Activated gamma-delta T cell treated with anti-CD3 and anti-CD28 coated beads, Interleukin-2, amount 50 U/mL, for 16 hours (primary cell): ENCODE measurements around the gene SH3BP2.
A peak's percentile ranks its signal among the peaks of the same experiment; 100 is the strongest.
"Not testable (repeated sequence)": the region's sequence is repeated elsewhere in the genome, so short reads cannot be mapped to it uniquely, and the experiment has no call there.

Source experiments
- DNase-seq: peaks from one replicate; pipeline ENCODE4 v3.0.0-alpha.2; 2020; ENCODE audit warnings: low read depth

SH3BP2 gene

DNA sequence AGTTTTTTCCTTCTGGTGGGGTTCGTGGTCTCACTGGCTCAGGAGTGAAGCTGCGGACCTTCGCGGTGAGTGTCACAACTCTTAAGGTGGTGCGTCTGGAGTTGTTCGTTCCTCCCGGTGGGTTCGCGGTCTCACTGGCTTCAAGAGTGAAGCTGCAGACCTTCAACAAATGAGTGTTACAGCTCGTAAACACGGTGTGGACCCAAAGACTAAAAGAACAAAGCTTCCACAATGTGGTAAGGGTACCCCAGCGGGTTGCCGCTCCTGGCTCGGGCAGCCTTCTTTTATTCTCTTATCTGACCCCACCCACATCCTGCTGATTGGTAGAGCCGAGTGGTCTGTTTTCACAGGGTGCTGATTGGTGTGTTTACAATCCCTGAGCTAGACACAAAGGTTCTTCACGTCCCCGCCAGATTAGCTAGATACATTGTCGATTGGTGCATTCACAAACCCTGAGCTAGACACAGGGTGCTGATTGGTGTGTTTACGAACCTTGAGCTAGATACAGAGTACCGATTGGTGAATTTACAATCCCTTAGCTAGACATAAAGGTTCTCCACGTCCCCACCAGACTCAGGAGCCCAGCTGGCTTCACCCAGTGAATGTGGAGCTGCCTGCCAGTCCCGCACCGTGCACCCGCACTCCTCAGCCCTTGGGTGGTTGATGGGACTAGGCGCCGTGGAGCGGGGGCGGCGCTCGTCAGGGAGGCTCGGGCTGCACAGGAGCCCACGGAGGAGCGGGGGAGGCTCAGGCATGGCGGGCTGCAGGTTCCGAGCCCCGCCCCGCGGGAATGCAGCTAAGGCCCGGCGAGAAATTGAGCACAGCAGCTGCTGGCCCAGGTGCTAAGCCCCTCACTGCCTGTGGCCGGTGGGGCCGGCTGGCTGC, 30.2 kb upstream of the SH3BP2 start:
- DNase-seq: not testable (repeated sequence)

DNA sequence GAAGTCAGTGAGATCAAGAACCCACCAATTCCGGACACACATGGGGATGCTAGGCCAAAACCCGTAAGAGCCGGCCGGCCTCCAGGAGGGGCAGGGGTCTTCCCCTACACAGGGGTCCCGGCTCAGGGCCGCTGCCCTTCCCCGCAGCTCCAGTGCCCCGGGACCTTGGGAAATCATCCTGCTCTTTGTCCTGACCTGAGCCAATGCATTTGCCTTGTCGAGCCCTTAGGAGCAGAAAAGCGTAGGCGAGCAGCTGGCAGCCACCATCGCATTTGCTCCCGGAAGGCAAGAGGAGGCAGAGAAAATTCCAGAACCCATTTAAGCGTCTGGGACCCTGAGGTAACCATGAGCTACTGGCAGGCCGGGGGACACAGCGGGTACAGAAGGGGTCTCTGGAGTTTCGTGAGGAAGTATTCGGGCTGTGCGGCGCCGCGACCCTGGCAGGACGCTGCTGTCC, 29.3 kb upstream of the SH3BP2 start:
- DNase-seq: no peak

DNA sequence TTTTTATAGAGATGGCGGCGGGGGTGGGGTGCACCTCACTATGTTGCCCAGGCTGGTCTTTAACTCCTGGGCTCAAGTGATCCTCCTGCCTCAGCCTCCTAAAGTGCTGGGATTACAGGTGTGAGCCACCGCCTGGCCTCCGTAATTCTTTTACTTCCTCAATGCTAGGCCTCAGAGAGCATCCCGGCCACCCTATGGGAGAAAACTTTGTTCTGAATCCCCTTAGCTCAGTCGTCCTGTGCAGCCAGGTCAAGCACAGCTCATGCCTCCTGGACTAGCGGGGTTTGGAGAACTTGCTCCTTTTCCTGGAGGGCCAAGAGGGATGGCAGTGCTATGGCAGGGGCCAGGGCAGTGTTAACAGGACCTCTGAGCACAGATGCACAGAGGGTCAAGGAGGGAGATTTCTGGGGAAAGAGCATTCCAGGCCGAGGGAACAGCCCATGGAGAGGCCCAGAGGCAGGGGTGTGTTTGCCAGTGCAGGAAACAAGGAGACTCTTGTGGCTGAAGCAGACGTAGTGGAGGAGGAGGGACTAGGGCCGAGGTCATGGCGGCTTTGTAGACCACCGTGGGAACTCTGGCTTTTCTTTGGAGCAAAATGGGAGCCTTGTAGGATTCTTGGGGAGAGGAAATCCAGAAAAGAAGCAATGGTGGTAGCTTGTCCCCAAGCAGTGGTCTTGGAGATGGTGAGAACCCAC, 26.9 kb upstream of the SH3BP2 start:
- DNase-seq: no peak

DNA sequence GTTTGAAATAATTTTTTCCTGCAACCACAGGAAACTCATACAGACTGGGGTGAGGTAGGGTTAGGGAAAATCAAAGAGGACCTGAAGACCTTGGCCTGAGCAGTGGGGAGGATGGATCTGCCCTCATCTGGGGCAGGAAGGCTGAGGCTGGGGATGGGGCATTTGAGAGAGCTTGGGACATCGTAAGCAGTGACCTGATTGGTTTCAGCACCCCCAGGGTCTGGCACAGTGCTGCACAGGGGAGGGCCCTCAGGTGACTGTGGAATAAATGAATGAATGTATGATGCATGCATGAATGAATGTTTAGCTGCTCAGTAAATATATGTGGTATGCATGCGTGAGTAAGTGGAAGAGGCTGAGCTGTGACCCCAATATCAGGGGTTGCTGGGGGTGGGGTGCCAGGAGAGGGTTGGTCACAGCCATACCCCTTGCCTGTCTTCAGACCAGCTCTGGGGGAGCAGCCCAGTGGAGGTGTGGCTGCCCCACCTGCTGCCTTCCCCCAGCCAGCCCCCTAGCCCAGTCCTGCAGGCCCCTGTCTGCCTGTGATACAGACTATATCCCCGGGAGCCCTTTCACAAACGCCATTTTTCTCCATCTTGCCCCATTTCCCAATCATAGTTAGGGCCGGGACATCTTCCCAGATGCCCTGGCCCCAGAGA, 25.7 kb upstream of the SH3BP2 start:
- DNase-seq: no peak

DNA sequence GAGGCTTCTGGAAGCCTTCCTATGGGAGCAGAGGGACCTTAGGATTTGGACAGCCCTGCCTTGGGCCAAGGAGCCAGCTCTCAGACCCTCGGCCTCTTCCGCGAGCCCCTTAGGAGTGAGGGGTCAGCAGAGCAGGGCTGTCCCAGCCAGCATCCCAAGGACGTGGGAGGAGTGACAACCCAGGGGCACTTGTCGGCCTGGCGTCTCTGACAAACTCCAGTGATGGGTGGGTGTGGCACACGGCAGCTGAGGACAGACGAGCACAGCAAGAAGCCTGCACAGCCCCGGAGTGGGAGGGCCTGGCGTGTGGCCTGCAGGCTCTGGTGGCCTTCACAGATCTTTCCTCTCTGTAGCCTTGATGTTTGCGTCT, 25.2 kb upstream of the SH3BP2 start:
- DNase-seq: no peak

DNA sequence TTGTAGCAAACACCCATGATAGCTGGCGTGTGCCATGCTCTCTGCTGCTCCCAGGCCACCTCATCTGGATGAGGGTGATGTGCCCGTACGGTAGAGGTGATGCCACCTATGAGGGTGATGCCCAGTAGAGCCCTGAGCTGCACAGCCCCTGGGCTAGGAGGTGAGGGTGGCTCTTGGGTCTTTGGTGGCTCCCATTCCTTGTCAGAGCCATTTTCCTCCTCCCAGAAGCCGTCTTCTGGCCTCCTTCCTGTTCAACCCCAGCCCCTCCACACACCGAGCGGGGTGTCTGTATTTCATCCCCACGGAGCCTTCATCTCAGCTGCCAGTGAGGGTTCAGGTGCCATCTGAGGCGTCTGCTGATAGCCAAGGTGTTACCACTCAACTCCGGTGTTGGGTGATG, 24.8 kb upstream of the SH3BP2 start:
- no peak for DNase-seq

DNA sequence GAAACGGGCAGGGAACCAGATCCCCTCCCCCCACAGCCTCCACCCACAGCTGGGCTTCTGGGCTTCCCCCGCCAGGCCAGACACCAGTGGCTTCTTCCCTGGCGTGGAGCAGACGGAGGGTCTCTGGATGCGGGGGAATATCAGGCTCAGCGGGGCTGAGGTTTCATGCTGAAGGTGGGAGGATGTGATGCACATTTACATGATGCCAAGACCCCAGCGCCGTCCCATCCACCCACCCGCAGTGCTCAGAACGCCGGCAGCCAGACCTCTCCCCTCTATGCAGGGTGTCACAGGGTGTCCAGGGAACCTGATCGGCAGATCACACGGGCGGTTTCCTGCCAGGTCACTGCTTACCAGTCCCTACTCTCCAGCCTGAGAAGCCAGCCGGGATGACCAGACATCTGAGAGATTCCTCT, 24.0 kb upstream of the SH3BP2 start:
- no peak for DNase-seq

DNA sequence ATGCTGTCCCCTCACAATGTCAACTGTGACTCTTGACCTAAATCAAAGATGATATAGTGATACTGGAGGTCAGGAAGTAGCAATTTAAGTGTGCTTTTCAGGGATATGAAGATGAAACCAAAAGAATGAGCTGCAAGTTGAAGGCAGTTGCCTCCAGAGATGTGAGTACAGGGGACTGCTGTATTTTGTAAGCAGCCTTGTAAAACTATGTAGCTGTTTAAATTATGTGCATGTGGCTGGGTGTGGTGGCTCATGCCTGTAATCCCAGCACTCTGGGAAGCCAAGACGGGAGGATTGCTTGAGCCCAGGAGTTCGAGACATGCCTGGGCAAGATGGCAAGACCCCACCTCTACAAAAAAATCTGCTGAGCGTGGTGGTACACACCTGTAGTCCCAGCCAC, 21.6 kb upstream of the SH3BP2 start:
- DNase-seq: no peak

DNA sequence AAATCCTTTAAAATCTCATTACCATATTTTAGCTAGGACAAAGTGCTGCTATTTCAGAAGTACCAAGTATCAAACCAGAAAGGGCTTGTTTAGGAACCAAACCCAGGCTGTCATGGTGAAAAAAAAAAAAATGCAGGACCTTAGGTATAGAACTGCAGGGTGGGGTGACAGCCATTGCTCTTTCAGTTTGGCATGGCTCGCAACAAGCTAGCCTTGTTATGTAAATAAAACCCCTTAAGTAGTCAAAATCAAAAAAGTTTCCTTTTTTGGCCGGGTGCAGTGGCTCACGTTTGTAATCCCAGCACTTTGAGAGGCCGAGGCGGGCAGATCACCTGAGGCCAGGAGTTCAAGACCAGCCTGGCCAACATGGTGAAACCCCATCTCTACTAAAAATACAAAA, 12.2 kb upstream of the SH3BP2 start:
- not testable (repeated sequence) for DNase-seq

DNA sequence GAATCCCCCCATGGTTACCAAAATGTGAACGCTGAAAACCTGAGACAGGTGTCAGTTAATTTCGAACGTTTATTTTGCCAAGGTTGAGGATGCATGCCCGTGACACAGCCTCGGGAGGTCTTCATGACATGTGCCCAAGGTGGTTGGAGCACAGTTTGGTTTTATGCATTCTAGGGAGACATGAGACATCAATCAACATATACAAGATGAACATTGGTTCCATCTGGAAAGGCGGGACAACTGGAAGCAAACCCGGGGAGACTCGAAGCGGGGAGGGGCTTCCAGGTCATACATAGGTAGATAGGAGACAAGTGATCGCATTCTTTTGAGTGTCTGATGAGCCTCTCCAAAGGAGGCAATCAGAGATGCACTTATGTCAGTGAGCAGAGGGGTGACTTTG, 11.0 kb upstream of the SH3BP2 start:
- no peak for DNase-seq

DNA sequence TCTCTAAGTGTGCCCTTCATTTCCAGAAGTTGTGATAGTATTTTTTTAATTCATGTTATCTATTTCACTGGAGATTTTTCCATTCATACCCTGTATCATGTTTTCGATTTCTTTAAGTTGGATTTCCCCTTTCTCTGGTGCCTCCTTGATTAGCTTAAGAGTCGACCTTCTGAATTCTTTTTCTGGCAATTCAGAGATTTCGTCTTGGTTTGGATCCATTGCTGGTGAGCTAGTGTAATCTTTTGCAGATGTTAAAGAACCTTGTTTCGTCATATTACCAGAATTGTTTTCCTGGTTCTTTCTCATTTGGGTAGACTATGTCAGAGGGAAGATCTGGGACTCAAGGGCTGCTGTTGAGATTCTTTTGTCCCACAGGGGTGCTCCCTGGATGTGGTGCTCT, 9.1 kb upstream of the SH3BP2 start:
- DNase-seq: no peak

DNA sequence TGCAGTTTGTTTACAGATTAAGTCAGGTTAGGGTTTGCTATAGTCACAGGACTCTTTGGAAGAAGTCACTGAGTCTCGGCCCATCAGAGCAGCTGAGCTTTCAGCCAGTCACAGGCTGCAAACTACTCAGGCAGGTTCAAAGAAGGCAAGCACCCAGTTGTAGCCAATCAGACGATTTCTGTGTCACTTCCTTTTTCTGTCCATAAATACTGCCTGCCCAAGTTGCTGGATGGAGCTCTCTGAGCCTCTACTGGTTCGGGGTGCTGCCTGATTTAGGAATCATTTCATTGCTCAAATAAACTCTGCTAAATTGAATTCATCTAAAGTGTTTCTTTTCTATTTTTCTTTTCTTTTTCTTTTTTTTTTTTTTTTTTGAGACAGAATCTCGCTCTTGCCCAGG, 7.3 kb upstream of the SH3BP2 start:
- no peak for DNase-seq

DNA sequence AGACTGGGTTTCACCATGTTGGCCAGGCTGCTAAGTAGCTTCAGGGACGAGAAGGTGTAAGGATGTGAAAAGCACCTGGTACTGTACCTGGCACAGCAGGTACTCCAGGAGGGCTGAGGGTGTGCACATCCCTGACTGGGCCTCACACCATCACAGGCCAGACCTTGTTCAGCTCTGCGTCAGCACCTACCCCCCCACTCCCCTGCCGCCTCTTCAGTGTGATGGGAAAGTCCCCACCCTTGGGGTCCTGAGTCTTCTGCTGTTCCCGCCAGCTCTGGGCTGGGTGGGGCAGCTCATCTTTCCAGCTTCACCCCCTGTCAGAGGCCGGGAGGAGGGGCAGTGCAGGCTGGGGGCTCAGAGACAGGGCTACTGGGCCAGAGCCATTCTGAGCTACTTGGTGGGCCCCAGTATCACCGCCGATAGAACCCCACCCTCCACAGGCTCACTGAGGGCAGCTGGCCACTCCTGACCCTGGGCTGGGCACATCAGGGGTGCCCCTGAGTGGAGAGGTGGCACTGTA, 6.7 kb upstream of the SH3BP2 start:
- peak; percentile 63 for DNase-seq

DNA sequence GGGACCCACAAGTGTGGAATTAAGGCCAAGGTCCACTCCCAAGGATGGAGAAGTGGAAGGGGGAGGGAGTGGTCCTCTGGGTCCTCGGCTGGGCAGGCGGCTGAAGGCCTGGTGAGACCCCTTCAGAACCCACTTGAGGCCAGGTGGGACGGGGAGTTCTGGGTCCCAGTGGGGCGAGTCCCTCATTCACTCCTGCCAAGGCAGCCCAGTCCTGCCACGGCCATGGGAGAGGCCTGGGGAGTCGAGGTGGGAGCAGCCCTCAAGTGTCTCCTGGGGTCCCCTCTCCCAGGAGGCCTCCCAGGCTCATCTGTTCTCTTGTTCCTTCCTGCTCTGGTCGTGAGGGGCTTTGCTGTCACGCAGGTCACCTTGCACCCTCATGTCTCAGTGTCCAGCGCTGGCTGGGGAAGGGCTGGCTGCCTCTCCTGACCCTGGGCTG, 6.1 kb upstream of the SH3BP2 start:
- no peak for DNase-seq

DNA sequence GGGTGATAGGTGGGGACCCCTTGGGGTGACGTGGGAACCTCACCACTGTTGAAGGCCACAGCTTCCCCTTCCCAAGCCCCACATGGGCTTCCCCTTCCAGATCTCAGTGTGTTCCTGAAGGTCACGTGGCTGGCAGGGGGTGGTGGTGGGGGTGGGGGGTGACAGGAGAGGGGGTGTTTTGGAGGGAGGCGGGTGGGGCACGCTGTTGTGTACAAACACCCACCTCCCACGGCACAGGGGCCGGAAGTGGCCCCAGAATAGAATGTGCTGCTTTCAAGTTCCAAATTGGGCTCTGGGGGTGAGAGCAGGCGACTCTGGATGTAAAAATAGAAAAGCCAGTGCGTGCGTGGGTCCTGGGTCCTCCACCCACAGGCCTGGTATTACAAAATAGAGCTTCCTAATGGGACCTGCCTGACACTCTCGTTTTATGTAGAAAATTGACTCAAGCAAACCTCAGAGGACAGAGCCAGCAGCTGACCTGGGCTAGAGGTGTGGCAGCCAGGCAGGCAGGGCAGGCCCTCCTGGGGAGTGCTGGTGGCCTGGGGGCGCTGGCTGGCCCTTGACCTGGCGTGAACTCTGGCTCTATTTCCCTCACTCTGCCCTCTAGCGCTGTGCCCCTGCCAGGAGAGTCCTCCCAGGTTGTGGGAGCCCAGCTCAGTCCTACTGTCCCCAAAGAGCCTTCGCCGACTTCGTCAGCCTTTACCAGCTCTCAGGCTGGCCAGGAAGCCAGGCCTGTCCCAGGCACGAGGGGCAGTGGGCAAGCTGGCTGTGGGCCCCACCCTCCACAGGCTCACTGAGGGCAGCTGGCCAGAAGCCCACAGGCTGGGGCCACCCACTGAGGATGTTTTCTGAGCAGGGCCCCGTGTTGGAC, 5.4 kb upstream of the SH3BP2 start:
- peak; percentile 49 for DNase-seq

DNA sequence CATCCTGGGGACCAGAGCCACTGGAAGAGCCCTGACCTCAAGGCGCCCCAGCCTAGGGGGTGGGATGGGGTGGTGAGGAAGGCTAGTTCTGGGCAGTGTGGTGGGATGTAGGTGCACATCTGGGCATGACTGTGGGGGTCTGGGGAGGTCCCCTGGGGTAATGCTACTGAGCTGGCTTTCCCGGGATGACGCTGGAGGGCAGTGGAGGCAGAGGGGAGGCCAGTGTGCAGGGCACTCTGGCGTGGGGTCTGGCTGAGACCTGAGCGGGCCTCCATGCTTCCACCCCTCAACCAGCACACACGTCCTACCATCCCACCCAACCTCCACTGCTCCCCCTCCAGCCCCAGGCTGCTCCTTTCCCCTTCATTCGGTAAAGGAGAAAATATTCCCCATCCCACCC, 4.8 kb upstream of the SH3BP2 start:
- DNase-seq: no peak

DNA sequence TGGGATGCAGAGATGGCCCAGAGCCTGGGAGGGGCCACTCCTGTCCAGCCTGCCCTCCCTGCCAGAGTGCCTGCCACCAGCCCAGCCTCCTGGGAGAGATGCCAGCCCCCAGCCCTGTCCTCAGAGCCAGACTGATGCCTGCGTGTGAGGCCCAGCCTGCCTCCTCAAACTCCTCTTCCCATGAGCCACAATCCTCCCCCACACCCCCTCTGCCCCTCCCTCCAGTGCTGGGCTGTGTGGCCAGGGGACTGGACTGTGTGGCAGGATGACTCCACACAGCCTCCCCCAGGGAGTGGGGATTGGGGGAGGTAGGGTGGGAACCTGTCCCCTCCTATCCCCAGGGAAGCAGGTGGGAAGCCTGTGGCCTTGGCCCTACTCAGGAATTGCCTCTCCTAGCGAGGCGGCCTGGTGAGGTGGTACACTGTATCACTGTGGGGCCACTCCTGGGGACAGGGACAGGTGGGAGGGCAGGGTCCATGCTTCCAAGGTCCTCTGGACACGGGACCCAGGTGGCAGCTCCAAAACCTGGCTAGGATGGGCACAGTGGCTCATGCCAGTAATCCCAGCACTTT, 4.3 kb upstream of the SH3BP2 start:
- DNase-seq: no peak

DNA sequence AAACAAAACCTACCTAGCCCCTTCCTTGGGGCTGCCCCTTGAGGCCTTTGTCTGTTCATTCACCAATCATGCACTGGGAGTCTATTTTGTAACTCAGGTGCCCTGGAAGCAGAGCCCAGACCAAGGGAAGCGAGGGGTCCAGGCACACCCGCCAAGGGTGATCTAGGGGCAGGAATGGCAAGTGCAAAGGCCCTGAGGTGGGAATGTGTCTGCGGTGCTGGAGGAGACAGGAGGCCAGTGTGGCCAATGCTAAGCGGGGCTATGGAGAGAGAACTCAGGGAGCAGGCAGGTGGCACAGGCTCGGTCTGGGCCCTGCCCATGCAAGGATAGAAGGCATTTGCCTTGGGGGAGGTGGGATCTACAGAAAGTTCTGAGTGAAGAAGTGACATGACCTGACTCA, 3.5 kb upstream of the SH3BP2 start:
- DNase-seq: no peak

DNA sequence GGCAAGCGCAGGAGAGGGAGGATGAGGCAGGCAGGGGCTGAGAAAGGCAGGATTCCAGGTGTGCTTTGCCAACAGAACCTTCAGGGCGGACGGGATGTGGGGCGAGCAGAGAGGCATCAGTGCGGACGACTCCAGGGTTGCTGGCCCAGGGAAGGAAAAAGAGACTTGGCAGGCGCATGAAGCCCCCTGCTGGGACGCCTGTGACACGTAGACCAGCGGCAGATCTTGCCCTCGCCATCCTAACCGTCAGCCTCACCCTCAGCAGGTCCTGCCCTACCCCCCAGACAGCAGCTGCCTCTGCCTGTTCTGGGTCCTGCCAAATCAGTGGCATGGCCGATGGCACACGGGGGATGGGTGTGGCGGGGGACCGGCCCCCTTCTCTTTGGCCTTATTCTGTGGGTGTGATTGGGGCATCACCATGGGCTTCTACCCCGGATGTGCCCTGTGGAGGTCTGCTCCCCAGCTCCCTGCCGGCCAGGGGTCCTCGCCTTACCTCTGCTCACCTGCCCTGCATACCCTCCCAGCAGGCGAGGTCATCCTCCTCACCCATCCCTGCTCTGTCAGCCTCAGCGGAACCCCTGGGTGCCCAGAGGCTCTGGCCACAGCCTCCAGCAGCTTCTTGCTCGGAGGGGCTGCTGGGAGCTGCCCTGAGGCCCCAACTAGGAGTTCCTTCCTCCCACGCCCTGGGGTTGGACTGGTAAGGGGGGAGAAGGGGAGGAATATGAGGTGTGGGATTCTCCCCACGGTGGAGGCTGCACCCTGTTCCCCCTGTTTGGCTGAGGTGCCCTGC, 2.9 kb upstream of the SH3BP2 start:
- no peak for DNase-seq
